Trophoblast cell (in vitro differentiated cells and primary cell): Measurements from ENCODE around the gene AKAP13.

ENCODE experiments used
- DNase-seq, 2 donors: peaks; one replicate each; pipeline ENCODE4 v3.0.0-alpha.2; 2016
- H2AFZ ChIP-seq: 2 replicates; pipeline ENCODE4 v1.6.1; 2013; ENCODE audit warnings: low read length, moderate library complexity, mild to moderate bottlenecking; ENCODE audit not compliant: insufficient read depth, poor library complexity
- H2AK5ac ChIP-seq: 2 replicates; pipeline ENCODE4 v1.6.1; 2013; ENCODE audit warnings: mild to moderate bottlenecking, low read length
- H2BK120ac ChIP-seq: 2 replicates; pipeline ENCODE4 v1.6.1; 2013; ENCODE audit warnings: low read length, mild to moderate bottlenecking, moderate library complexity; ENCODE audit not compliant: insufficient read depth, poor library complexity
- H2BK12ac ChIP-seq: 2 replicates; pipeline ENCODE4 v1.6.1; 2013; ENCODE audit warnings: mild to moderate bottlenecking, low read length, moderate library complexity
- H2BK5ac ChIP-seq: 2 replicates; pipeline ENCODE4 v1.6.1; 2013; ENCODE audit warnings: low read length, low read depth, moderate library complexity, mild to moderate bottlenecking; ENCODE audit not compliant: poor library complexity
- H3K14ac ChIP-seq: 2 replicates; pipeline ENCODE4 v1.6.1; 2013; ENCODE audit warnings: mild to moderate bottlenecking, low read length
- H3K18ac ChIP-seq: 2 replicates; pipeline ENCODE4 v1.6.1; 2013; ENCODE audit warnings: mild to moderate bottlenecking, low read length
- H3K23ac ChIP-seq: 2 replicates; pipeline ENCODE4 v1.6.1; 2013; ENCODE audit warnings: low read length
- H3K27ac ChIP-seq: 2 replicates; pipeline ENCODE4 v1.5.1; 2013; ENCODE audit warnings: low read depth, mild to moderate bottlenecking, inconsistent platforms, low read length, moderate library complexity
- H3K27me3 ChIP-seq: 2 replicates; pipeline ENCODE4 v1.6.1; 2013; ENCODE audit warnings: inconsistent platforms, mild to moderate bottlenecking, low read length, moderate library complexity; ENCODE audit not compliant: insufficient read depth
- H3K36me3 ChIP-seq, 2 experiments: 1 replicate in 1 of 2; 2 replicates in 1 of 2; pipeline ENCODE4 v1.6.1; 2013; ENCODE audit warnings: low read length in 2 of 2, mild to moderate bottlenecking in 2 of 2, moderate library complexity in 1 of 2; ENCODE audit not compliant: insufficient read depth in 2 of 2, control insufficient read depth in 1 of 2
- H3K4ac ChIP-seq: 2 replicates; pipeline ENCODE4 v1.6.1; 2013; ENCODE audit warnings: low read depth, mild to moderate bottlenecking, low read length, moderate library complexity
- H3K4me1 ChIP-seq, 2 experiments: 1 replicate in 1 of 2; 2 replicates in 1 of 2; pipeline ENCODE4 v1.6.1; 2013; ENCODE audit warnings: low read length in 2 of 2, mild to moderate bottlenecking in 2 of 2, moderate library complexity in 1 of 2; ENCODE audit not compliant: insufficient read depth in 2 of 2, control insufficient read depth in 1 of 2
- H3K4me2 ChIP-seq: 2 replicates; pipeline ENCODE4 v1.6.1; 2013; ENCODE audit warnings: inconsistent platforms, mild to moderate bottlenecking, low read length, moderate library complexity
- H3K4me3 ChIP-seq: 2 replicates; pipeline ENCODE4 v1.5.1; 2013; ENCODE audit warnings: mild to moderate bottlenecking, low read depth, low read length, inconsistent platforms
- H3K79me1 ChIP-seq: one replicate; pipeline ENCODE4 v1.6.1; 2013; ENCODE audit warnings: low read length
- H3K79me2 ChIP-seq: 2 replicates; pipeline ENCODE4 v1.6.1; 2013; ENCODE audit warnings: low read length, mild to moderate bottlenecking; ENCODE audit not compliant: control insufficient read depth, insufficient read depth, poor library complexity
- H3K9ac ChIP-seq: 2 replicates; pipeline ENCODE4 v1.6.1; 2013; ENCODE audit warnings: mild to moderate bottlenecking, low read length
- H3K9me3 ChIP-seq: 2 replicates; pipeline ENCODE4 v1.6.1; 2013; ENCODE audit warnings: low read depth, mild to moderate bottlenecking, control low read depth, inconsistent platforms, low read length; ENCODE audit not compliant: insufficient read depth
- H4K12ac ChIP-seq: 2 replicates; pipeline ENCODE4 v1.6.1; 2013; ENCODE audit warnings: low read depth, mild to moderate bottlenecking, low read length, moderate library complexity
- H4K8ac ChIP-seq: 2 replicates; pipeline ENCODE4 v1.6.1; 2013; ENCODE audit warnings: low read depth, mild to moderate bottlenecking, low read length, moderate library complexity
- H4K91ac ChIP-seq: one replicate; pipeline ENCODE4 v1.6.1; 2013; ENCODE audit warnings: low read depth, mild to moderate bottlenecking, low read length, moderate library complexity
- WGBS: extraction: QIAGEN DNeasy Blood & Tissue Kit; methylation state at CpG from one replicate; pipeline ENCODE4 v1.1.7; 2013; ENCODE audit warnings: missing lambda C conversion rate; ENCODE audit not compliant: insufficient read length, insufficient coverage; ENCODE audit errors: extremely low coverage; 5-methylcytosine and 5-hydroxymethylcytosine counted together

Gene AKAP13

GRCh38 chr15:85394554-85395333 is 14.3 kb downstream of the AKAP13 start:
- H3K4ac ChIP-seq = no peak overlapping the region
- no peak overlapping the region for H2AFZ ChIP-seq
- no peak overlapping the region for H2BK5ac ChIP-seq
- H2AK5ac ChIP-seq = no peak overlapping the region
- no peak overlapping the region for H3K9ac ChIP-seq
- no peak overlapping the region for H3K14ac ChIP-seq
- H3K79me2 ChIP-seq = peaks cover 4% of the 10 kb centered on the region
- H3K27ac ChIP-seq = no peak overlapping the region
- no CpG with 5 or more reads among the region's 2 CpGs for WGBS
- no peak overlapping the region for H2BK120ac ChIP-seq
- no peak overlapping the region for H3K18ac ChIP-seq
- H3K4me2 ChIP-seq = no peak overlapping the region
- peaks cover 4 to 14% of the 10 kb centered on the region in 2 experiments for H3K4me1 ChIP-seq
- H4K91ac ChIP-seq = no peak overlapping the region
- H3K27me3 ChIP-seq = no peaks in the 10 kb centered on the region
- no peak overlapping the region for H3K23ac ChIP-seq
- H2BK12ac ChIP-seq = no peak overlapping the region
- H4K8ac ChIP-seq = no peak overlapping the region
- H3K79me1 ChIP-seq = no peaks in the 10 kb centered on the region
- H3K4me3 ChIP-seq = no peak overlapping the region
- H3K9me3 ChIP-seq = no peaks in the 10 kb centered on the region
- no peaks in the 10 kb centered on the region for H3K36me3 ChIP-seq
- H4K12ac ChIP-seq = no peak overlapping the region
- no peak for DNase-seq

GRCh38 chr15:85396554-85396953 is 16.2 kb downstream of the AKAP13 start:
- Histone ChIP-seq H3K23ac (no peak overlapping the region), H3K4ac (no peak overlapping the region), H3K4me2 (no peak overlapping the region), H3K4me1 (peaks cover 4 to 12% of the 10 kb centered on the region in 2 experiments), H3K79me2 (peaks cover 4% of the 10 kb centered on the region), H2BK12ac (no peak overlapping the region), H2AFZ (no peak overlapping the region), H3K27me3 (no peaks in the 10 kb centered on the region), H2BK120ac (no peak overlapping the region), H3K9ac (no peak overlapping the region), H4K8ac (no peak overlapping the region), H3K79me1 (peaks cover 2% of the 10 kb centered on the region), H3K36me3 (no peaks in the 10 kb centered on the region), H3K4me3 (no peak overlapping the region), H3K9me3 (no peaks in the 10 kb centered on the region), H3K14ac (no peak overlapping the region), H4K12ac (no peak overlapping the region), H2AK5ac (no peak overlapping the region), H3K27ac (no peak overlapping the region), H2BK5ac (no peak overlapping the region), H3K18ac (no peak overlapping the region), H4K91ac (no peak overlapping the region)
- WGBS = no CpG with 5 or more reads among the region's 3 CpGs
- DNase-seq = no peak

GRCh38 chr15:85397151-85397550 is 16.7 kb downstream of the AKAP13 start:
- Histone ChIP-seq H2AFZ (no peak overlapping the region), H4K8ac (no peak overlapping the region)
- WGBS = no CpG with 5 or more reads among the region's 3 CpGs

GRCh38 chr15:85397926-85398325 is 17.5 kb downstream of the AKAP13 start:
- Histone ChIP-seq H3K9me3 (no peaks in the 10 kb centered on the region), H3K4me1 (peaks cover 4 to 11% of the 10 kb centered on the region in 2 experiments), H3K36me3 (no peaks in the 10 kb centered on the region), H2BK5ac (no peak overlapping the region), H2AK5ac (no peak overlapping the region), H4K8ac (no peak overlapping the region), H4K12ac (no peak overlapping the region), H3K4me2 (no peak overlapping the region), H3K23ac (no peak overlapping the region), H3K27ac (no peak overlapping the region), H4K91ac (no peak overlapping the region), H3K9ac (no peak overlapping the region), H2BK12ac (no peak overlapping the region), H2BK120ac (no peak overlapping the region), H3K79me1 (peaks cover 2% of the 10 kb centered on the region), H3K79me2 (peaks cover 2% of the 10 kb centered on the region), H2AFZ (no peak overlapping the region), H3K14ac (no peak overlapping the region), H3K18ac (no peak overlapping the region), H3K27me3 (no peaks in the 10 kb centered on the region), H3K4ac (no peak overlapping the region), H3K4me3 (no peak overlapping the region)
- DNase-seq = no peak
- no CpG with 5 or more reads among the region's 3 CpGs for WGBS

More at GRCh38 chr15:85397151-85397550, 16.7 kb downstream of the AKAP13 start:
- no peak overlapping the region for H4K12ac ChIP-seq
- H3K9me3 ChIP-seq = no peaks in the 10 kb centered on the region
- H3K18ac ChIP-seq = no peak overlapping the region
- no peak overlapping the region for H4K91ac ChIP-seq
- no peak overlapping the region for H3K14ac ChIP-seq
- no peak overlapping the region for H2BK120ac ChIP-seq
- H3K79me1 ChIP-seq = peaks cover 2% of the 10 kb centered on the region
- peaks cover 4% of the 10 kb centered on the region for H3K79me2 ChIP-seq
- no peak overlapping the region for H3K4me3 ChIP-seq
- no peaks in the 10 kb centered on the region for H3K27me3 ChIP-seq
- no peaks in the 10 kb centered on the region for H3K36me3 ChIP-seq
- DNase-seq = no peak
- no peak overlapping the region for H2BK5ac ChIP-seq
- no peak overlapping the region for H3K23ac ChIP-seq
- peaks cover 4 to 12% of the 10 kb centered on the region in 2 experiments for H3K4me1 ChIP-seq
- H2BK12ac ChIP-seq = no peak overlapping the region
- no peak overlapping the region for H3K27ac ChIP-seq
- no peak overlapping the region for H3K9ac ChIP-seq
- no peak overlapping the region for H3K4ac ChIP-seq
- no peak overlapping the region for H2AK5ac ChIP-seq
- H3K4me2 ChIP-seq = no peak overlapping the region
